AG04450 (cell line): Measurements from ENCODE around the gene PSTK. TPM values are rescaled to one million over a fixed set of nuclear protein-coding genes. Genes with fewer than 3 reads are reported as not detected.

Experiments
- CTCF ChIA-PET: fragments of 300-600, 350-600 bp; formaldehyde crosslinking; extraction: SDS; loops from one replicate; lab custom pipeline; 2022; ENCODE audit warnings: antibody characterized with exemption, inconsistent platforms; lab: Charles Lee
- POLR2A ChIA-PET: fragments of 350-600 bp; formaldehyde crosslinking; extraction: SDS; loops from one replicate; lab custom pipeline; 2021; ENCODE audit warnings: antibody characterized with exemption, inconsistent platforms; lab: Yijun Ruan, JAX
- DNase-seq: peaks from one replicate; pipeline ENCODE4 v3.0.0-alpha.2; 2011; ENCODE audit warnings: low read depth, low spot score
- H3K27ac ChIP-seq: one replicate; pipeline ENCODE4 v1.5.1; 2012; ENCODE audit warnings: low read depth, low read length, control low read depth
- H3K27me3 ChIP-seq: one replicate; pipeline ENCODE4 v1.6.0; 2012; ENCODE audit warnings: low read length; ENCODE audit not compliant: control insufficient read depth, insufficient read depth
- H3K4me3 ChIP-seq: 2 replicates; pipeline ENCODE4 v1.5.1; 2011; ENCODE audit warnings: mild to moderate bottlenecking, low read depth, low read length, control low read depth
- H3K9me3 ChIP-seq: 2 replicates; pipeline ENCODE4 v1.5.1; 2012; ENCODE audit warnings: low read length; ENCODE audit not compliant: control insufficient read depth, insufficient read depth
- polyA plus RNA-seq: library from polyadenylated mRNA; depleted of rRNA; stranded (reverse); fragments of >200 nt; gene quantifications from 2 replicates; pipeline ENCODE4 v1.2.3, GENCODE V29; 2011
- TF ChIP-seq, protein P1 (sequence below): IDR thresholded peaks from 2 replicates; pipeline ENCODE4 v1.5.1; 2011; ENCODE audit warnings: low read depth, low read length, control low read depth, inconsistent platforms

The PSTK gene
- polyA plus RNA-seq, 1 experiment: 5.1 TPM

- TF ChIP-seq, protein P1, sequence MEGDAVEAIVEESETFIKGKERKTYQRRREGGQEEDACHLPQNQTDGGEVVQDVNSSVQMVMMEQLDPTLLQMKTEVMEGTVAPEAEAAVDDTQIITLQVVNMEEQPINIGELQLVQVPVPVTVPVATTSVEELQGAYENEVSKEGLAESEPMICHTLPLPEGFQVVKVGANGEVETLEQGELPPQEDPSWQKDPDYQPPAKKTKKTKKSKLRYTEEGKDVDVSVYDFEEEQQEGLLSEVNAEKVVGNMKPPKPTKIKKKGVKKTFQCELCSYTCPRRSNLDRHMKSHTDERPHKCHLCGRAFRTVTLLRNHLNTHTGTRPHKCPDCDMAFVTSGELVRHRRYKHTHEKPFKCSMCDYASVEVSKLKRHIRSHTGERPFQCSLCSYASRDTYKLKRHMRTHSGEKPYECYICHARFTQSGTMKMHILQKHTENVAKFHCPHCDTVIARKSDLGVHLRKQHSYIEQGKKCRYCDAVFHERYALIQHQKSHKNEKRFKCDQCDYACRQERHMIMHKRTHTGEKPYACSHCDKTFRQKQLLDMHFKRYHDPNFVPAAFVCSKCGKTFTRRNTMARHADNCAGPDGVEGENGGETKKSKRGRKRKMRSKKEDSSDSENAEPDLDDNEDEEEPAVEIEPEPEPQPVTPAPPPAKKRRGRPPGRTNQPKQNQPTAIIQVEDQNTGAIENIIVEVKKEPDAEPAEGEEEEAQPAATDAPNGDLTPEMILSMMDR: no peak
- Histone ChIP-seq H3K4me3 (no peak overlapping the region), H3K9me3 (no peaks in the 10 kb centered on the region), H3K27me3 (no peaks in the 10 kb centered on the region), H3K27ac (no peak overlapping the region)
- POLR2A ChIA-PET: interaction anchor here (1.1 kb wide), 1 partner anchor 9 kb away, joined by 3 read pairs; no protein-coding TSS in a partner anchor
- CTCF ChIA-PET: interaction anchor here (6.6 kb wide), 1 partner anchor 17 kb away, joined by 39 read pairs; the partner anchor contains the start of gene PSTK
- DNase-seq: no peak
These were observed 17.7 kb downstream of the PSTK start for GRCh38 chr10:122997864-122998263.

DNA sequence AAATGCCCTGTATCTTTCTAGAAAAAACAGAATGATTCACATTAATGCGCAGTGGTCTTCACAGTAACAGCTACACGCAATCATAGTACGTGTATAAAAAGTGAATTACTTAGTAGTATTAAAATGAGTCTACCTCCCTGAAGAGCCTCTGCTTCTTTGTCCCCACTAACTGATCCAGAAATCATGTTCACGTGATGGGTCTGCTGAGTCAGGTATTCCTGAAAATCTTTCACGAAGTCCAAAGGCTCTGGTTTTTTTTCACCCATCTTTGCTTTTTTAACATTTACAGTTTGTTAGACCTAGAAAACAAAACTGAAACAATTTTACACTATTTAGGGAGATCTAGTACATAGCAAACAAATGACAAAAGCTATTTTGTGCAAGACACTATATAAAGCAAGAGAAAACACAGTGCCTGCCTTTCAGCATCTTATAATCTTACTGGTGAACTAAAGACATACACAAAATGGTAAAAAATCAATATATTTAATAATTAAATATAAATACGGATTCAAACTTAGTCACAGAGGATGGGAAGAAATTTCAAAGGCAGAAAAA is 18.2 kb downstream of the PSTK start:
- no peak for DNase-seq
- no peak overlapping the region for H3K27ac ChIP-seq
- CTCF ChIA-PET: interaction anchor here (6.6 kb wide), 1 partner anchor 17 kb away, joined by 39 read pairs; the partner anchor contains the start of gene PSTK
- no peak overlapping the region for H3K4me3 ChIP-seq
- no peaks in the 10 kb centered on the region for H3K27me3 ChIP-seq
- TF ChIP-seq, protein P1: no peak
- H3K9me3 ChIP-seq: no peaks in the 10 kb centered on the region
- POLR2A ChIA-PET: interaction anchor here (1.1 kb wide), 1 partner anchor 9 kb away, joined by 3 read pairs; no protein-coding TSS in a partner anchor

GRCh38 chr10:122998934-122999333 is 18.7 kb downstream of the PSTK start:
- H3K27me3 ChIP-seq: no peaks in the 10 kb centered on the region
- TF ChIP-seq, protein P1: no peak
- POLR2A ChIA-PET: interaction anchor here (0.7 kb wide), 1 partner anchor 9 kb away, joined by 4 read pairs; no protein-coding TSS in a partner anchor
- no peak overlapping the region for H3K27ac ChIP-seq
- no peaks in the 10 kb centered on the region for H3K9me3 ChIP-seq
- CTCF ChIA-PET: interaction anchor here (0.9 to 6.6 kb wide), 3 partner anchors 18 to 44 kb away, joined by 3 to 39 read pairs (median 3); partner anchors contain the start of gene PSTK
- no peak overlapping the region for H3K4me3 ChIP-seq
- DNase-seq: no peak

DNA sequence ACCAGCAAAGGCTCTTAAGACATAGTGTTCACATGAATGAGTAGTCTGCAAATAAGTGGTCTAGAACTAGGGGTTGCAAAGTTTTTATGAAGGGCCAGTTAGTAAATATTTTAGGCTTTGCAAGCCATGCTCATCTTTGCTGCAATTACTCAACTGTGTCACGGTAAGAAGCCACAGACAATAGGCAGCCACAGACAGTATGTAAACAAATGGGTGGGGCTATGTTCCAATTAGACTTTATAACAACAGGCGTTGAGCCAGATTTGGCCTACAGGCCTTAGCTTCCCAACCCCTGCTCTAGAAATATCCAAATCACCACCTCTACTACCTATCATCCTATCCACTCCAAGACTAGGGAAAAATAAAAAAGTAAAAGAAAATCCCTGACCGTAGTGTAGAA is 19.1 kb downstream of the PSTK start:
- H3K4me3 ChIP-seq: no peak overlapping the region
- ChIA-PET CTCF (interaction anchor here (0.9 to 6.6 kb wide), 3 partner anchors 18 to 44 kb away, joined by 3 to 39 read pairs (median 3); partner anchors contain the start of gene PSTK), POLR2A (interaction anchor here (0.7 kb wide), 1 partner anchor 9 kb away, joined by 4 read pairs; no protein-coding TSS in a partner anchor)
- TF ChIP-seq, protein P1: no peak
- H3K9me3 ChIP-seq: no peaks in the 10 kb centered on the region
- H3K27ac ChIP-seq: no peak overlapping the region
- DNase-seq: no peak
- no peaks in the 10 kb centered on the region for H3K27me3 ChIP-seq

DNA sequence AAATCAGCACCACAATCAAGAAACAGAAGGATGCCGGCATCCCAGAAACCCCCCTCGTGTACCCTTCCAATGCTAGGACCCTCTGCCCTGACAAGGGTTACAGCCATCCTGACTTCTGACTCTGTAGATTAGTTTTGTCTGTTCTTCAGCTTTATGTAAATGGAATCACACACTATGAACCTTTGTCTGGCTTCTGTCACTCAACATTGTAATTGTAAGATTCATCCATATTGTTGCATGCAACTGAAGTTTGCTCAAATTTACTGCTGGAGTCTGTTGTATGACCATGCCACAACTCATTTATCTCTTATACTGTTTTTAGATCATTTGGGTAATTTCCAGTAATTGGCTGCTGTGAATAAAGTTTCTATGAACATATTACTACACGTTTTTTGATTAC is 20.0 kb downstream of the PSTK start:
- no peaks in the 10 kb centered on the region for H3K9me3 ChIP-seq
- no peak overlapping the region for H3K4me3 ChIP-seq
- ChIA-PET CTCF (interaction anchor here (1.2 to 6.6 kb wide), 2 partner anchors 19 to 21 kb away, joined by 3 to 39 read pairs; partner anchors contain the start of gene PSTK), POLR2A (no interaction called here)
- no peak overlapping the region for H3K27ac ChIP-seq
- no peak for DNase-seq
- TF ChIP-seq, protein P1: no peak
- no peaks in the 10 kb centered on the region for H3K27me3 ChIP-seq
